NCI-H1092 (cell line): ENCODE data around the gene PSMD14.
"Not testable (repeated sequence)": the region's sequence is repeated elsewhere in the genome, so short reads cannot be mapped to it uniquely, and the experiment has no call there.

Source experiments
- DNase-seq: peaks from one replicate; lab custom pipeline; 2025; lab: John Stamatoyannopoulos, UW

The PSMD14 gene

GRCh38 chr2:161337247-161337646, 29.0 kb downstream of the PSMD14 start:
- no peak for DNase-seq

- not testable (repeated sequence) for DNase-seq
These were observed 31.3 kb downstream of the PSMD14 start for GRCh38 chr2:161339532-161339931.

GRCh38 chr2:161340930-161341413, 32.7 kb downstream of the PSMD14 start:
- not testable (repeated sequence) for DNase-seq

DNA sequence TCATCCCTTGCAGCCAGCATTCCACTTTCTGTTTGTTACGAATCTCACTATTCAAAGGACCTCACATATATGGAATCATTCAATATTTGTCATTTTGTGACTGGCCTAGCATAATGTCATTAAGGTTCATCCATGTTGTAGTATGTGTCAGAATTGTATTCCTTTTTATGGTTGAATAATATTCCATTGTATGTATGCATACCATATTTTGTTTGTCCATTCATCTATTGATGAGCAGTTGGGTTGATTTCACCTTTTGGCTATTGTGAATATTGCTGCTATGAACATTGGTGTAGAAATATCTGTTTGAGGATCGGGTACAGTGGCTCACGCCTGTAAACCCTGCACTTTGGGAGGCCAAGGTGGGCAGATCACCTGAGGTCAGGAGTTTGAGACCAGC, 35.0 kb downstream of the PSMD14 start:
- no peak for DNase-seq

- no peak for DNase-seq
These were observed 36.5 kb downstream of the PSMD14 start for GRCh38 chr2:161344692-161345091.

- DNase-seq: no peak
These were observed 43.5 kb downstream of the PSMD14 start for GRCh38 chr2:161351678-161352077.

- no peak for DNase-seq
These were observed 44.5 kb downstream of the PSMD14 start for GRCh38 chr2:161352719-161353118.

DNA sequence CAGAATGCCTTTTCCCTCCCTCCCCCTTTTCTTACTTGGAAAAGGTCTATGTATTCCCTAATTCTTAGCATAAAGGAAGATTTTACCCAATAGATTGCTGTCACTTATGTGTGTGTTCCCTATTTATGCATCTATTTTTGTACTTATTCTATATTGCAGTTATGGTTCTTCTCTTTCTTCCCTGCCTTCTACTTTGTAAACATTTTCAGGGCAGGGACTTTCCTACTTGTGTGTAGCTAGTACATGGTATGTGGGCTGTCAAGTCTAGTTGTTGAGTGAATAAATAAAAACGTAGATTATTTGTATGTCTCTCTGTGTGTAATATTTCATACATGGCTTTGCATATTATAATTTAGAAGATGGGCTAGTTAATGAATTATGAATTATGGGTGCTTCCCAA, 45.3 kb downstream of the PSMD14 start:
- no peak for DNase-seq

DNA sequence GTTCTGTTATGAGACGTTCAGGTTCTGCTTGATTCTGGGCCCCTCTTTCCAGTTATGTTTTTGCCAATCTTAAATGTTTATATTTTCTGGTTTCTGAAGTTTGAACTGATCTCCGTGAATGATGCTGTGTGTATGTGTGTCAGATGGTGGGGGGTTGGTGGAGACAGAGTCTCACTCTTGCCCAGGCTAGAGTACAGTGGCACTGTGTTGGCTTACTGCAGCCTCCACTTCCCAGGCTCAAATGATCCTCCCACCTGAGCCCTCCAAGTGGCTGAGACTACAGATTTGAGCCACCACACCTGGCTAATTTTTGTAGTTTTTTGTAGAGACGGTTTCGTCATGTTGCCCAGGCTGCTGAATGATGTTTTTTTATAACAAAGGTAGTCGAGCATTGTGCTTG, 45.9 kb downstream of the PSMD14 start:
- DNase-seq: no peak

DNA sequence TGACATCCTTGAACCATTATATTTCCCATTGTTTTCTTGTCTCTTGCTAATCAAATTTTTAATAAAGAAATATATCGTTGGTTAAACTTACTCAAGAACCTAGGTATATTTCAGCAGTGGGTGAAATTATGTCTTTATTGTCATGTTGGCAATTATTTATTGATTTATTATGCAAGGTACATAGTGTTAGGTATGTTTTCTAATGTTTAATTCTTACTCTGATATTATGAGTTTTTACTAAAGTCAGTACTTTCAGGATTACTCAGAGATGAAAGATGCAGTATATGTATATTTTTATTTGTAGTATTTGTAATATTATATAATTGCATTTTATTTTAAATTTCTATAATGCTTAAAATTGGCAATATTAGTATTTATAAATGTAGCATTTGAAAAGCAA, 46.9 kb downstream of the PSMD14 start:
- no peak for DNase-seq

- DNase-seq: no peak
These were observed 47.8 kb downstream of the PSMD14 start for GRCh38 chr2:161355983-161356382.

GRCh38 chr2:161357097-161357496, 48.9 kb downstream of the PSMD14 start:
- DNase-seq: no peak

GRCh38 chr2:161358838-161359237, 50.6 kb downstream of the PSMD14 start:
- no peak for DNase-seq

GRCh38 chr2:161360095-161360654, 52.0 kb downstream of the PSMD14 start:
- not testable (repeated sequence) for DNase-seq

DNA sequence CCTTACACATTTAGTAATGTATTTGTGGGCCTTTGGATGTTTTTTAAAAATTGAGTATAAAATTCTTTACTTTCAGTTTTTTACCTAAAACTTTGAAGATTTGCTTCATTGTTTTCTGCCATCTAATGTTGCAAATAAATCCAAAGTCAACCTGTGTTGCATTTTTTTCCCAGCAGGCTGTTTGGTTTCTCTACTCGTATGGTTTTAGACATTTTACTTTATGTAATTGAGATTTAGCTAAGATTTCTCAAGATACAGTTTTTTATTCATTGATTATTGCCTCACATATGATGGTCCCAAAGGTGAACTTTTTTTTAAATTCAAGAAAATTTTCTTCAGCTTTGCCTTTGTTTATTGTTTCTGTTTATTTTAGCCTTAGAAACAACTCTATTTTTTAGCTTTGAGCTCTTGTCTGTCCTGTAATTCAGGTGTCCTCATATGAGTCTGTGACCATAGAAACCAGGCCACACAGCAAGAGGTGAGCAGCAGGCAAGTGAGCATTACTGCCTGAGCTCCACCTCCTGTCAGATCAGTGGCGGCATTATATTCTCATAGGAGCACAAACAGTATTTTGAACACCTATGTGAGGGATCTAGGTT, 54.4 kb downstream of the PSMD14 start:
- no peak for DNase-seq

DNA sequence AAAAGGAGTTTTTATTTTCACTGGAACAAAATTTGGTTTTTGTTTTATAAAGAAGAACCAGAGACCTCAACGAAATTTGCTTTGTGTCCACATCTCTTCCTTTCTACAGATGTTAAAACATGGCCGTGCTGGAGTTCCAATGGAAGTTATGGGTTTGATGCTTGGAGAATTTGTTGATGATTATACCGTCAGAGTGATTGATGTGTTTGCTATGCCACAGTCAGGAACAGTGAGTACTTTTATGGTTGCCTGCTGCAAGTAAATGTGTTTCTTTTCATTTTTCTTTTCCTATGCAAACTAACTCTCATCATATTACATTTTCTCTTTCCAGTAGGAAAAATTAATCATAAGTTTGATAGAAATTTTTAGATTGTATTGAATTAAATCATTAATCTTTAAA, 59.5 kb downstream of the PSMD14 start:
- DNase-seq: no peak

DNA sequence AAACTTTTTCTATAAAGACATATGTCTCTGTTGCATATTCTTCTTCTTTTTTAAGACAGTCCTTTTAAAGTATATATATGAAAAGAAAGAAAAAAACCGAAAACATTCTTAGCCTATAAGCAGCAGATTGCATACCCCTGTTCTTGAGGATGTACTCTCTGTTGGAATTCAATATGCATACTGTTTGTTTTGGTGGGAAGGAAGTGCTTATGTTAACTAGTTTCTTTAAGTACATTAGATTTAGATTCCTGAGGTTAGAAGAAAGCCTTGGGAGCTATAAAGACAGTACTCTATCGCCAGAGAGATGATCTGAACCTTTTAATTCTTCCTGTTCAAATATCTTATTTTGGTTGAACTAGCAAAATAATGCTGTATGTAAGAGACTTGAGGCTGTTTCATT, 61.1 kb downstream of the PSMD14 start:
- DNase-seq: no peak

- no peak for DNase-seq
These were observed 62.8 kb downstream of the PSMD14 start for GRCh38 chr2:161370981-161371380.

DNA sequence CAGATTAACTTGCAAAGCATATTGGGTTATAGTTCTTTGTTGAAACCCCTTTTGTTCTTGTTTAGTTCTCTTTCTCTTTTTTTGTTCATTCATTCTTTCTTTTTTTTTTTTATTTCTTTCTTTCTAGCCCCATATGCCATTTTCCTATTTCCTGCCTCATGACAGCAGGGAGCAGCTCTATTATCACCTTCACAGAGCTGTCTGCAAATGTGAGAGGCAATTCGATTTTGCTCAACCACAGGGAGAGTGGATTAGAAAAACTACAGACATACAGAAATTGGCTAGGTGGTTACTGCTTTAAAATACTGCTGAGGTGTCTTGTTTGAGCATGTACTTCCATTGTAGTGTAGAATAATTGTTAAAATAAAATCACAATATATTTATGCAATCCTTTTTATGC, 63.6 kb downstream of the PSMD14 start:
- DNase-seq: no peak

DNA sequence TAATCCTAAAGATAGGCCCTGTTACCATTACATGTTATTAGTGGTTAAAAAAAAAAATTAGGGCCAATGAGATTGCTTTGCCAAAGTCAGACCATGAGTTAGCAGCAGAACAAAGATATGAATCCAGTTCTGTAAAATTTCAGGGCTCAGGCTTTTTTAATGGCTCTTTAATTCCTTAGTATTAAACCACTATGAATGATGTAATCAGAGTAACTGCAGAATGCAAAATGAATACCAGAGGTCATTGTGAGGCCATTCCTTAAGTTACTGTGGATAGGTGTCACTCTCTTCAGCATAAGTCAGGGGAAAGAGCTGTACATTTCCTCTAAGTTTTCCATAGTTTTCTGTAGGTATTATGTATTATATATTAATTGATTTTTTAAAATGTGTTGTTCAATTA, 65.7 kb downstream of the PSMD14 start:
- no peak for DNase-seq

- DNase-seq: no peak
These were observed 66.2 kb downstream of the PSMD14 start for GRCh38 chr2:161374446-161374845.

- DNase-seq: no peak
These were observed 71.5 kb downstream of the PSMD14 start for GRCh38 chr2:161379740-161380139.

DNA sequence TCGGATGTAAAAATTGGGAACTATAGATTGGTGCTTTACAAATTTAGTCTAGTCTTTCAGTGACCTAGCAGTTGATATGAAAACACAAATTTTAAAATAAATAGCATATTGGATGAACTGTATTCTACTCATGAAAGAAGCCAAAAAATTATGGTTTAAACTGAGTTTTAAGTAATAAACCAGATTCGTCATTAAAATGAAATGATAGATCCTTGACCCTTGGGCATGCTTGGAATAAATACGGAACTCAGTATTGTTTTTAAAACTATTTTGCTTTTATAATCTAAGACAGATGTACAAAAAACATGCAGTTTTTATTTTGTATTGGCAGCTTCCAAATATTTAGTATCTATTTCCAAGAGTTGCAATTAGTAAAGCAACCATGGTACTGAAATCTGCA, 73.3 kb downstream of the PSMD14 start:
- DNase-seq: no peak

- no peak for DNase-seq
These were observed 74.5 kb downstream of the PSMD14 start for GRCh38 chr2:161382747-161383146.
